H9 (cell line): Measurements from ENCODE around the gene GRM1. TPM values are rescaled to one million over a fixed set of nuclear protein-coding genes. Genes with fewer than 3 reads are reported as not detected.

Experiments
- DNase-seq: peaks from one replicate; pipeline ENCODE4 v3.0.0-alpha.2; 2017
- H2AFZ ChIP-seq: one replicate; pipeline ENCODE4 v1.6.1; 2013; ENCODE audit warnings: mild to moderate bottlenecking, low read length, control low read depth, moderate library complexity
- H2AK5ac ChIP-seq: 2 replicates; pipeline ENCODE4 v1.6.1; 2013; ENCODE audit warnings: low read length, control low read depth, mixed read lengths; ENCODE audit not compliant: insufficient read length
- H2BK120ac ChIP-seq: one replicate; pipeline ENCODE4 v1.6.1; 2013; ENCODE audit warnings: low read depth, mild to moderate bottlenecking, low read length, control low read depth, inconsistent platforms; ENCODE audit not compliant: poor library complexity, severe bottlenecking
- H2BK12ac ChIP-seq: 2 replicates; pipeline ENCODE4 v1.6.1; 2013; ENCODE audit warnings: low read length, control low read depth, mixed read lengths, low read depth; ENCODE audit not compliant: insufficient read length
- H2BK15ac ChIP-seq: 2 replicates; pipeline ENCODE4 v1.6.1; 2013; ENCODE audit warnings: low read depth, low read length, control low read depth
- H2BK20ac ChIP-seq: one replicate; pipeline ENCODE4 v1.6.1; 2013; ENCODE audit warnings: low read depth, mild to moderate bottlenecking, low read length, control low read depth, inconsistent platforms; ENCODE audit not compliant: poor library complexity, severe bottlenecking
- H2BK5ac ChIP-seq: 2 replicates; pipeline ENCODE4 v1.6.1; 2013; ENCODE audit warnings: low read length, control low read depth, mixed read lengths; ENCODE audit not compliant: insufficient read length
- H3K14ac ChIP-seq: 2 replicates; pipeline ENCODE4 v1.6.1; 2013; ENCODE audit warnings: low read length, control low read depth; ENCODE audit not compliant: insufficient read depth
- H3K18ac ChIP-seq: 2 replicates; pipeline ENCODE4 v1.6.1; 2013; ENCODE audit warnings: low read depth, mild to moderate bottlenecking, mixed read lengths, low read length, control low read depth; ENCODE audit not compliant: insufficient read length
- H3K23ac ChIP-seq: 2 replicates; pipeline ENCODE4 v1.6.1; 2013; ENCODE audit warnings: low read length, control low read depth, mixed read lengths, low read depth; ENCODE audit not compliant: insufficient read length
- H3K23me2 ChIP-seq: 2 replicates; pipeline ENCODE4 v1.6.1; 2013; ENCODE audit warnings: low read depth, mild to moderate bottlenecking, mixed read lengths, low read length, control low read depth; ENCODE audit not compliant: insufficient read length, poor library complexity, severe bottlenecking
- H3K27ac ChIP-seq: 2 replicates; pipeline ENCODE4 v1.5.1; 2013; ENCODE audit warnings: low read length, control low read depth, mixed read lengths, low read depth; ENCODE audit not compliant: insufficient read length
- H3K27me3 ChIP-seq: 2 replicates; pipeline ENCODE4 v1.6.1; 2013; ENCODE audit warnings: low read length, control low read depth, inconsistent platforms; ENCODE audit not compliant: insufficient read depth
- H3K4ac ChIP-seq: 2 replicates; pipeline ENCODE4 v1.6.1; 2013; ENCODE audit warnings: low read depth, mild to moderate bottlenecking, control low read depth, inconsistent platforms, low read length, moderate library complexity
- H3K4me1 ChIP-seq: 2 replicates; pipeline ENCODE4 v1.6.1; 2013; ENCODE audit warnings: low read length, control low read depth, inconsistent platforms; ENCODE audit not compliant: insufficient read depth
- H3K4me2 ChIP-seq: 2 replicates; pipeline ENCODE4 v1.6.1; 2013; ENCODE audit warnings: low read length, control low read depth, mixed read lengths; ENCODE audit not compliant: insufficient read length, insufficient read depth
- H3K56ac ChIP-seq: 2 replicates; pipeline ENCODE4 v1.6.1; 2013; ENCODE audit warnings: low read depth, mild to moderate bottlenecking, mixed read lengths, low read length, control low read depth; ENCODE audit not compliant: insufficient read length
- H3K79me1 ChIP-seq: 2 replicates; pipeline ENCODE4 v1.6.1; 2013; ENCODE audit warnings: low read depth, mild to moderate bottlenecking, moderate library complexity, low read length, control low read depth, inconsistent platforms; ENCODE audit not compliant: insufficient read depth, poor library complexity, severe bottlenecking
- H3K79me2 ChIP-seq: 2 replicates; pipeline ENCODE4 v1.6.1; 2013; ENCODE audit warnings: low read length, control low read depth, inconsistent platforms; ENCODE audit not compliant: insufficient read depth
- H3K9ac ChIP-seq: 2 replicates; pipeline ENCODE4 v1.6.1; 2013; ENCODE audit warnings: low read length, control low read depth, mixed read lengths; ENCODE audit not compliant: insufficient read length; ENCODE audit errors: extremely low read depth
- H3K9me3 ChIP-seq: one replicate; pipeline ENCODE4 v1.6.1; 2013; ENCODE audit warnings: low read depth, low read length, inconsistent platforms; ENCODE audit not compliant: control insufficient read depth
- H3T11ph ChIP-seq: one replicate; pipeline ENCODE4 v1.6.1; 2013; ENCODE audit warnings: mild to moderate bottlenecking, low read length, control low read depth, inconsistent platforms
- H4K20me1 ChIP-seq: one replicate; pipeline ENCODE4 v1.6.1; 2013; ENCODE audit not compliant: control insufficient read depth, insufficient read length, insufficient read depth
- H4K5ac ChIP-seq: 2 replicates; pipeline ENCODE4 v1.6.1; 2013; ENCODE audit warnings: low read depth, mild to moderate bottlenecking, mixed read lengths, low read length, control low read depth; ENCODE audit not compliant: insufficient read length
- H4K8ac ChIP-seq: replicated peaks from 2 replicates; pipeline ENCODE4 v1.6.1; 2013; ENCODE audit warnings: low read length, control low read depth, mixed read lengths, low read depth; ENCODE audit not compliant: insufficient read length
- H4K91ac ChIP-seq: 2 replicates; pipeline ENCODE4 v1.6.1; 2013; ENCODE audit warnings: low read depth, mild to moderate bottlenecking, moderate library complexity, mixed read lengths, low read length, control low read depth; ENCODE audit not compliant: insufficient read length
- H3K27ac Mint-ChIP-seq, 3 experiments: 2 replicates in 2 of 3; 3 replicates in 1 of 3; pipeline ENCODE4 v1.8.0; 2020 to 2021; ENCODE audit warnings: mixed read lengths in 3 of 3, mild to moderate bottlenecking in 1 of 3, moderate library complexity in 1 of 3
- H3K27me3 Mint-ChIP-seq: 2 replicates; pipeline ENCODE4 v1.8.0; 2021; ENCODE audit warnings: low read depth, mild to moderate bottlenecking, moderate library complexity, mixed read lengths
- H3K36me3 Mint-ChIP-seq, 3 experiments: 2 replicates in 2 of 3; 3 replicates in 1 of 3; pipeline ENCODE4 v1.8.0; 2020 to 2021; ENCODE audit warnings: low read depth in 3 of 3, mixed read lengths in 3 of 3; ENCODE audit not compliant: insufficient read depth in 1 of 3
- H3K4me1 Mint-ChIP-seq, 2 experiments: 2 replicates each; pipeline ENCODE4 v1.8.0; 2020; ENCODE audit warnings: mixed read lengths in 2 of 2
- H3K4me3 Mint-ChIP-seq, 2 experiments: 2 replicates in 1 of 2; 3 replicates in 1 of 2; pipeline ENCODE4 v1.8.0; 2020 to 2021; ENCODE audit warnings: mild to moderate bottlenecking in 2 of 2, mixed read lengths in 2 of 2, moderate library complexity in 1 of 2
- H3K9me3 Mint-ChIP-seq, 2 experiments: 2 replicates in 1 of 2; 3 replicates in 1 of 2; pipeline ENCODE4 v1.8.0; 2020; ENCODE audit warnings: mild to moderate bottlenecking in 2 of 2, mixed read lengths in 2 of 2, moderate library complexity in 1 of 2
- WGBS: extraction: QIAGEN DNeasy Blood & Tissue Kit; methylation state at CpG from one replicate; pipeline ENCODE4 v1.1.7; 2013; ENCODE audit warnings: missing lambda C conversion rate, low lambda C conversion rate, mixed read lengths; ENCODE audit not compliant: insufficient read length; ENCODE audit errors: extremely low coverage; 5-methylcytosine and 5-hydroxymethylcytosine counted together
- total RNA-seq: library from RNA; stranded (reverse); gene quantifications from 2 replicates; pipeline ENCODE4 v1.2.1, GENCODE V29; 2021
- TF ChIP-seq, protein P1 (sequence below): fragments of 200-600 bp; sonication (generic); conservative IDR thresholded peaks from 3 replicates; pipeline ENCODE4 v1.8.0; 2021; ENCODE audit warnings: antibody characterized with exemption, mild to moderate bottlenecking

Gene GRM1
- total RNA-seq, 1 experiment from 2014 or later, result 0.39 TPM

- no peak overlapping the region for H3K18ac ChIP-seq
- H2BK12ac ChIP-seq, result no peak overlapping the region
- H4K20me1 ChIP-seq, result no peaks in the 10 kb centered on the region
- H3T11ph ChIP-seq, result no peak overlapping the region
- WGBS, result no CpG with 5 or more reads among the region's 5 CpGs
- Mint-ChIP-seq H3K27ac (peak overlapping the region in 1 of 3 experiments; percentile 33; a peak in 1 of 7 replicates), H3K4me1 (peaks cover 28 to 29% of the 10 kb centered on the region in 2 experiments), H3K27me3 (no peaks in the 10 kb centered on the region), H3K9me3 (no peaks in the 10 kb centered on the region; a peak in 2 of 5 replicates), H3K4me3 (no peak overlapping the region), H3K36me3 (no peaks in the 10 kb centered on the region; a peak in 1 of 7 replicates)
- no peak overlapping the region for H4K91ac ChIP-seq
- no peaks in the 10 kb centered on the region for H3K9me3 ChIP-seq
- H2BK5ac ChIP-seq, result no peak overlapping the region
- H3K4ac ChIP-seq, result no peak overlapping the region
- H3K27me3 ChIP-seq, result no peaks in the 10 kb centered on the region
- TF ChIP-seq, protein P1, sequence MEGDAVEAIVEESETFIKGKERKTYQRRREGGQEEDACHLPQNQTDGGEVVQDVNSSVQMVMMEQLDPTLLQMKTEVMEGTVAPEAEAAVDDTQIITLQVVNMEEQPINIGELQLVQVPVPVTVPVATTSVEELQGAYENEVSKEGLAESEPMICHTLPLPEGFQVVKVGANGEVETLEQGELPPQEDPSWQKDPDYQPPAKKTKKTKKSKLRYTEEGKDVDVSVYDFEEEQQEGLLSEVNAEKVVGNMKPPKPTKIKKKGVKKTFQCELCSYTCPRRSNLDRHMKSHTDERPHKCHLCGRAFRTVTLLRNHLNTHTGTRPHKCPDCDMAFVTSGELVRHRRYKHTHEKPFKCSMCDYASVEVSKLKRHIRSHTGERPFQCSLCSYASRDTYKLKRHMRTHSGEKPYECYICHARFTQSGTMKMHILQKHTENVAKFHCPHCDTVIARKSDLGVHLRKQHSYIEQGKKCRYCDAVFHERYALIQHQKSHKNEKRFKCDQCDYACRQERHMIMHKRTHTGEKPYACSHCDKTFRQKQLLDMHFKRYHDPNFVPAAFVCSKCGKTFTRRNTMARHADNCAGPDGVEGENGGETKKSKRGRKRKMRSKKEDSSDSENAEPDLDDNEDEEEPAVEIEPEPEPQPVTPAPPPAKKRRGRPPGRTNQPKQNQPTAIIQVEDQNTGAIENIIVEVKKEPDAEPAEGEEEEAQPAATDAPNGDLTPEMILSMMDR, result no peak
- no peak overlapping the region for H2BK20ac ChIP-seq
- no peak overlapping the region for H3K27ac ChIP-seq
- no peaks in the 10 kb centered on the region; the same call in 1 of the 2 replicates for H3K4me1 ChIP-seq
- no peak overlapping the region for H2BK15ac ChIP-seq
- no peak overlapping the region for H3K56ac ChIP-seq
- H3K79me2 ChIP-seq, result no peaks in the 10 kb centered on the region
- no peaks in the 10 kb centered on the region for H3K23me2 ChIP-seq
- no peak overlapping the region for H4K8ac ChIP-seq
- no peak overlapping the region for H3K9ac ChIP-seq
- H3K4me2 ChIP-seq, result no peak overlapping the region
- H2BK120ac ChIP-seq, result no peak overlapping the region
- no peak for DNase-seq
- H3K79me1 ChIP-seq, result no peaks in the 10 kb centered on the region
- H2AK5ac ChIP-seq, result no peak overlapping the region
- no peak overlapping the region for H3K23ac ChIP-seq
- no peak overlapping the region for H2AFZ ChIP-seq
- no peak overlapping the region for H4K5ac ChIP-seq
- no peak overlapping the region for H3K14ac ChIP-seq
Measured at GRCh38 chr6:146352163-146352562, 323.3 kb downstream of the GRM1 start.
